H1 (cell line): ENCODE data around the gene PELO. TPM values are rescaled to one million over a fixed set of nuclear protein-coding genes. Genes with fewer than 3 reads are reported as not detected.

ENCODE experiments used
- ASH2L ChIP-seq: fragments of 200-600, 300-600 bp; sonication (generic); IDR thresholded peaks from one replicate; pipeline ENCODE4 v1.7.1; 2017; ENCODE audit warnings: low read length
- CEBPB ChIP-seq: IDR thresholded peaks from 2 replicates; pipeline ENCODE4 v1.6.1; 2012; ENCODE audit warnings: low read depth, low read length
- EP300 ChIP-seq, 2 experiments: IDR thresholded peaks; 1 replicate in 1 of 2; 2 replicates in 1 of 2; pipeline ENCODE4 v1.6.1; 2011 to 2012; ENCODE audit warnings: low read depth in 2 of 2, low read length in 2 of 2, mild to moderate bottlenecking in 2 of 2, borderline replicate concordance in 1 of 2, inconsistent platforms in 1 of 2, moderate library complexity in 1 of 2
- FOSL1 ChIP-seq: IDR thresholded peaks from 2 replicates; pipeline ENCODE4 v1.6.1; 2011; ENCODE audit warnings: mild to moderate bottlenecking, low read depth, low read length, moderate library complexity; ENCODE audit not compliant: insufficient read depth
- KDM1A ChIP-seq: fragments of 200-600, 300-600 bp; sonication (generic); IDR thresholded peaks from 2 replicates; pipeline ENCODE4 v1.7.1; 2016; ENCODE audit warnings: mild to moderate bottlenecking, low read length, borderline replicate concordance
- PHF8 ChIP-seq: fragments of 200-600 bp; sonication (generic); conservative IDR thresholded peaks from 2 replicates; pipeline ENCODE4 v1.7.1; 2012; ENCODE audit warnings: low read depth, mild to moderate bottlenecking, inconsistent platforms, low read length, moderate library complexity
- POLR2AphosphoS5 ChIP-seq: IDR thresholded peaks from 2 replicates; pipeline ENCODE4 v1.6.1; 2011; ENCODE audit warnings: low read depth, low read length
- SIX5 ChIP-seq: IDR thresholded peaks from 2 replicates; pipeline ENCODE4 v1.6.1; 2011; ENCODE audit warnings: mild to moderate bottlenecking, low read depth, low read length
- TCF12 ChIP-seq: IDR thresholded peaks from 2 replicates; pipeline ENCODE4 v1.6.1; 2011; ENCODE audit warnings: low read depth, mild to moderate bottlenecking, low read length
- polyA plus RNA-seq, 7 experiments: library from polyadenylated mRNA; depleted of rRNA in 3 of 7; stranded (reverse) in 5 of 7; unstranded in 2 of 7; fragments of >200 nt in 5 of 7; fragments of 200-250 nt in 2 of 7; gene quantifications; 1 replicate in 5 of 7; 2 replicates in 1 of 7; 4 replicates in 1 of 7; pipeline versions ENCODE4 v1.2.1 to v1.2.3, GENCODE V29; 2011 to 2013; ENCODE audit warnings: missing spikeins in 2 of 7, mixed read lengths in 2 of 7
- total RNA-seq: library from RNA; stranded (reverse); fragmentation: NEBNext Ultra II Directional; extraction: Animal tissue kit (Norgen Biotek cat#: 25700); gene quantifications from 2 replicates; pipeline ENCODE4 v1.2.1, GENCODE V29; 2021
- TF ChIP-seq, protein P1 (sequence below): fragments of 300-600 bp; sonication (generic); IDR thresholded peaks from 2 replicates; pipeline ENCODE4 v1.7.1; 2012; ENCODE audit warnings: low read length, moderate library complexity, mild to moderate bottlenecking, inconsistent platforms; ENCODE audit not compliant: insufficient replicate concordance
- TF ChIP-seq, protein P2 (sequence below): IDR thresholded peaks from 2 replicates; pipeline ENCODE4 v1.6.1; 2011; ENCODE audit warnings: low read length, improper control_type of control experiment

The PELO gene
- total and polyA plus RNA-seq, 2 of the 8 experiments (the other 6 are each of a cell fraction or from before 2014, with no cell fraction given), result 10.8 to 18.5 TPM

DNA sequence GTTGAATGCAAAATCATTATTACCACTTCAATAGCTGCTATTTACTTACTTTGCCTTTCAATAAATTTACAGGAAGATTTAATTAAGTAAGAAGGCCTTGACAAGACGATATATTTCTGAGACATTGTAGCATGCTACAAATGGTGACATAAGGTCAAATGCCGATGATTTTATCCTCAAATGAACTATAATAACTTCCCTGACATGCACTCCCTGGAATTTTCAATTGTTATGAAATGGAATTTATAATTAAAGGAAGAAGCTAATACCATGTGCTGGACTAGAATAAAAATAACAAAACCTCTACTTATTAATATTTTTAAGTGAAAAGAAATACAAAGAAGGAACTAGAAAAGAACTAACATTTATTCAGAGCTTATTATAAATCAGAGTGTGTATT lies 30.2 kb upstream of the PELO start (continued):
- TF ChIP-seq, protein P1, sequence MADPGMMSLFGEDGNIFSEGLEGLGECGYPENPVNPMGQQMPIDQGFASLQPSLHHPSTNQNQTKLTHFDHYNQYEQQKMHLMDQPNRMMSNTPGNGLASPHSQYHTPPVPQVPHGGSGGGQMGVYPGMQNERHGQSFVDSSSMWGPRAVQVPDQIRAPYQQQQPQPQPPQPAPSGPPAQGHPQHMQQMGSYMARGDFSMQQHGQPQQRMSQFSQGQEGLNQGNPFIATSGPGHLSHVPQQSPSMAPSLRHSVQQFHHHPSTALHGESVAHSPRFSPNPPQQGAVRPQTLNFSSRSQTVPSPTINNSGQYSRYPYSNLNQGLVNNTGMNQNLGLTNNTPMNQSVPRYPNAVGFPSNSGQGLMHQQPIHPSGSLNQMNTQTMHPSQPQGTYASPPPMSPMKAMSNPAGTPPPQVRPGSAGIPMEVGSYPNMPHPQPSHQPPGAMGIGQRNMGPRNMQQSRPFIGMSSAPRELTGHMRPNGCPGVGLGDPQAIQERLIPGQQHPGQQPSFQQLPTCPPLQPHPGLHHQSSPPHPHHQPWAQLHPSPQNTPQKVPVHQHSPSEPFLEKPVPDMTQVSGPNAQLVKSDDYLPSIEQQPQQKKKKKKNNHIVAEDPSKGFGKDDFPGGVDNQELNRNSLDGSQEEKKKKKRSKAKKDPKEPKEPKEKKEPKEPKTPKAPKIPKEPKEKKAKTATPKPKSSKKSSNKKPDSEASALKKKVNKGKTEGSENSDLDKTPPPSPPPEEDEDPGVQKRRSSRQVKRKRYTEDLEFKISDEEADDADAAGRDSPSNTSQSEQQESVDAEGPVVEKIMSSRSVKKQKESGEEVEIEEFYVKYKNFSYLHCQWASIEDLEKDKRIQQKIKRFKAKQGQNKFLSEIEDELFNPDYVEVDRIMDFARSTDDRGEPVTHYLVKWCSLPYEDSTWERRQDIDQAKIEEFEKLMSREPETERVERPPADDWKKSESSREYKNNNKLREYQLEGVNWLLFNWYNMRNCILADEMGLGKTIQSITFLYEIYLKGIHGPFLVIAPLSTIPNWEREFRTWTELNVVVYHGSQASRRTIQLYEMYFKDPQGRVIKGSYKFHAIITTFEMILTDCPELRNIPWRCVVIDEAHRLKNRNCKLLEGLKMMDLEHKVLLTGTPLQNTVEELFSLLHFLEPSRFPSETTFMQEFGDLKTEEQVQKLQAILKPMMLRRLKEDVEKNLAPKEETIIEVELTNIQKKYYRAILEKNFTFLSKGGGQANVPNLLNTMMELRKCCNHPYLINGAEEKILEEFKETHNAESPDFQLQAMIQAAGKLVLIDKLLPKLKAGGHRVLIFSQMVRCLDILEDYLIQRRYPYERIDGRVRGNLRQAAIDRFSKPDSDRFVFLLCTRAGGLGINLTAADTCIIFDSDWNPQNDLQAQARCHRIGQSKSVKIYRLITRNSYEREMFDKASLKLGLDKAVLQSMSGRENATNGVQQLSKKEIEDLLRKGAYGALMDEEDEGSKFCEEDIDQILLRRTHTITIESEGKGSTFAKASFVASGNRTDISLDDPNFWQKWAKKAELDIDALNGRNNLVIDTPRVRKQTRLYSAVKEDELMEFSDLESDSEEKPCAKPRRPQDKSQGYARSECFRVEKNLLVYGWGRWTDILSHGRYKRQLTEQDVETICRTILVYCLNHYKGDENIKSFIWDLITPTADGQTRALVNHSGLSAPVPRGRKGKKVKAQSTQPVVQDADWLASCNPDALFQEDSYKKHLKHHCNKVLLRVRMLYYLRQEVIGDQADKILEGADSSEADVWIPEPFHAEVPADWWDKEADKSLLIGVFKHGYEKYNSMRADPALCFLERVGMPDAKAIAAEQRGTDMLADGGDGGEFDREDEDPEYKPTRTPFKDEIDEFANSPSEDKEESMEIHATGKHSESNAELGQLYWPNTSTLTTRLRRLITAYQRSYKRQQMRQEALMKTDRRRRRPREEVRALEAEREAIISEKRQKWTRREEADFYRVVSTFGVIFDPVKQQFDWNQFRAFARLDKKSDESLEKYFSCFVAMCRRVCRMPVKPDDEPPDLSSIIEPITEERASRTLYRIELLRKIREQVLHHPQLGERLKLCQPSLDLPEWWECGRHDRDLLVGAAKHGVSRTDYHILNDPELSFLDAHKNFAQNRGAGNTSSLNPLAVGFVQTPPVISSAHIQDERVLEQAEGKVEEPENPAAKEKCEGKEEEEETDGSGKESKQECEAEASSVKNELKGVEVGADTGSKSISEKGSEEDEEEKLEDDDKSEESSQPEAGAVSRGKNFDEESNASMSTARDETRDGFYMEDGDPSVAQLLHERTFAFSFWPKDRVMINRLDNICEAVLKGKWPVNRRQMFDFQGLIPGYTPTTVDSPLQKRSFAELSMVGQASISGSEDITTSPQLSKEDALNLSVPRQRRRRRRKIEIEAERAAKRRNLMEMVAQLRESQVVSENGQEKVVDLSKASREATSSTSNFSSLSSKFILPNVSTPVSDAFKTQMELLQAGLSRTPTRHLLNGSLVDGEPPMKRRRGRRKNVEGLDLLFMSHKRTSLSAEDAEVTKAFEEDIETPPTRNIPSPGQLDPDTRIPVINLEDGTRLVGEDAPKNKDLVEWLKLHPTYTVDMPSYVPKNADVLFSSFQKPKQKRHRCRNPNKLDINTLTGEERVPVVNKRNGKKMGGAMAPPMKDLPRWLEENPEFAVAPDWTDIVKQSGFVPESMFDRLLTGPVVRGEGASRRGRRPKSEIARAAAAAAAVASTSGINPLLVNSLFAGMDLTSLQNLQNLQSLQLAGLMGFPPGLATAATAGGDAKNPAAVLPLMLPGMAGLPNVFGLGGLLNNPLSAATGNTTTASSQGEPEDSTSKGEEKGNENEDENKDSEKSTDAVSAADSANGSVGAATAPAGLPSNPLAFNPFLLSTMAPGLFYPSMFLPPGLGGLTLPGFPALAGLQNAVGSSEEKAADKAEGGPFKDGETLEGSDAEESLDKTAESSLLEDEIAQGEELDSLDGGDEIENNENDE, result no peak
- TF ChIP-seq SIX5 (no peak), KDM1A (no peak), POLR2AphosphoS5 (no peak), ASH2L (no peak), EP300 (IDR thresholded peaks at IDR 0.05; ENCODE audit: borderline replicate concordance in 1 of 2, low read depth in 2 of 2, low read length in 2 of 2) (no peak), CEBPB (no peak), FOSL1 (no peak), TCF12 (no peak), PHF8 (no peak)
- TF ChIP-seq, protein P2, sequence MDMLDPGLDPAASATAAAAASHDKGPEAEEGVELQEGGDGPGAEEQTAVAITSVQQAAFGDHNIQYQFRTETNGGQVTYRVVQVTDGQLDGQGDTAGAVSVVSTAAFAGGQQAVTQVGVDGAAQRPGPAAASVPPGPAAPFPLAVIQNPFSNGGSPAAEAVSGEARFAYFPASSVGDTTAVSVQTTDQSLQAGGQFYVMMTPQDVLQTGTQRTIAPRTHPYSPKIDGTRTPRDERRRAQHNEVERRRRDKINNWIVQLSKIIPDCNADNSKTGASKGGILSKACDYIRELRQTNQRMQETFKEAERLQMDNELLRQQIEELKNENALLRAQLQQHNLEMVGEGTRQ, result no peak
